PC-3 (cell line): ENCODE measurements around the gene GPR82.

Source experiments
- EZH2 ChIP-seq: fragments of 300-600 bp; sonication (generic); IDR thresholded peaks from one replicate; pipeline ENCODE4 v1.6.1; 2017; ENCODE audit warnings: antibody characterized with exemption, mild to moderate bottlenecking, low read length; ENCODE audit not compliant: unreplicated experiment
- TF ChIP-seq, protein P1 (sequence below): fragments of 300-600 bp; sonication (generic); conservative IDR thresholded peaks from 2 replicates; pipeline ENCODE4 v1.5.1; 2017; ENCODE audit warnings: antibody characterized with exemption, low read depth, mild to moderate bottlenecking, low read length

DNA sequence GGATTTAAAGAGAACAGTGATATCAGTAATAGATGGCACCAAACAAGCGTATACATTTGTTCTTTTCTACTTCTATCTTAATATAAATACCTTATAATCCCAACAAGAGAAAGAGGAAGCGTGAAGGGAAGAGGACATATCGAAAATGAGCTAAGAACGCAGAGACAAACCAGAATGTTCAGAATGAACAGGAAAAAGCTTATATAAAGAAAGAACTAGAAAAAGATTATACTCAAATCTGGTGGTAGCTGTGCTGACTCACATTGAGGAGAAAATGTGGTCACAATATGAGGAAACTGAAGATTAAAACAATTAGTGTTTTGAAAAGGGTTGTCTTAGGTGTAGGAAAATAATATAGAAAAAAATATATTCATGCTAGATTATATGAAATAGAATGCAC is 37.2 kb upstream of the GPR82 start:
- TF ChIP-seq, protein P1, sequence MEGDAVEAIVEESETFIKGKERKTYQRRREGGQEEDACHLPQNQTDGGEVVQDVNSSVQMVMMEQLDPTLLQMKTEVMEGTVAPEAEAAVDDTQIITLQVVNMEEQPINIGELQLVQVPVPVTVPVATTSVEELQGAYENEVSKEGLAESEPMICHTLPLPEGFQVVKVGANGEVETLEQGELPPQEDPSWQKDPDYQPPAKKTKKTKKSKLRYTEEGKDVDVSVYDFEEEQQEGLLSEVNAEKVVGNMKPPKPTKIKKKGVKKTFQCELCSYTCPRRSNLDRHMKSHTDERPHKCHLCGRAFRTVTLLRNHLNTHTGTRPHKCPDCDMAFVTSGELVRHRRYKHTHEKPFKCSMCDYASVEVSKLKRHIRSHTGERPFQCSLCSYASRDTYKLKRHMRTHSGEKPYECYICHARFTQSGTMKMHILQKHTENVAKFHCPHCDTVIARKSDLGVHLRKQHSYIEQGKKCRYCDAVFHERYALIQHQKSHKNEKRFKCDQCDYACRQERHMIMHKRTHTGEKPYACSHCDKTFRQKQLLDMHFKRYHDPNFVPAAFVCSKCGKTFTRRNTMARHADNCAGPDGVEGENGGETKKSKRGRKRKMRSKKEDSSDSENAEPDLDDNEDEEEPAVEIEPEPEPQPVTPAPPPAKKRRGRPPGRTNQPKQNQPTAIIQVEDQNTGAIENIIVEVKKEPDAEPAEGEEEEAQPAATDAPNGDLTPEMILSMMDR: no peak
- no peak for TF ChIP-seq EZH2
